GM12878 (cell line): Measurements from ENCODE around the gene POU2F1. TPM values are rescaled to one million over a fixed set of nuclear protein-coding genes. Genes with fewer than 3 reads are reported as not detected.
A peak's percentile ranks its signal among the peaks of the same experiment; 100 is the strongest.

Source experiments
- BHLHE40 ChIP-seq, 2 experiments: fragments of 450-650 bp in 1 of 2; IDR thresholded peaks; 2 replicates each; pipeline ENCODE4 v1.6.1; 2011 to 2017; ENCODE audit warnings: low read depth in 2 of 2, borderline replicate concordance in 1 of 2, improper control_type of control experiment in 1 of 2, low read length in 1 of 2, mild to moderate bottlenecking in 1 of 2
- EGR1 ChIP-seq, 2 experiments: IDR thresholded peaks; 1 replicate in 1 of 2; 2 replicates in 1 of 2; pipeline ENCODE4 v1.6.1; 2011 to 2012; ENCODE audit warnings: low read depth in 2 of 2, low read length in 2 of 2, borderline replicate concordance in 1 of 2, mild to moderate bottlenecking in 1 of 2, moderate library complexity in 1 of 2
- HDAC6 ChIP-seq: fragments of 200-600 bp; sonication (generic); IDR thresholded peaks from one replicate; pipeline ENCODE4 v1.8.0; 2017; ENCODE audit warnings: antibody characterized with exemption; ENCODE audit not compliant: unreplicated experiment
- KAT2A ChIP-seq: conservative IDR thresholded peaks from 2 replicates; pipeline ENCODE4 v1.6.1; 2011; ENCODE audit warnings: low read depth, low read length; ENCODE audit not compliant: control insufficient read depth
- MTA2 ChIP-seq: fragments of 450-650 bp; IDR thresholded peaks from 2 replicates; pipeline ENCODE4 v1.6.1; 2016; ENCODE audit warnings: low read depth, mild to moderate bottlenecking, moderate library complexity
- MXI1 ChIP-seq: fragments of 150-350 bp; IDR thresholded peaks from 2 replicates; pipeline ENCODE4 v1.6.1; 2011; ENCODE audit warnings: low read depth, mild to moderate bottlenecking, inconsistent platforms, low read length, improper control_type of control experiment
- RBBP5 ChIP-seq: fragments of 200-600 bp; sonication (generic); conservative IDR thresholded peaks from 2 replicates; pipeline ENCODE4 v1.6.1; 2016
- RCOR1 ChIP-seq: conservative IDR thresholded peaks from 2 replicates; pipeline ENCODE4 v1.6.1; 2012; ENCODE audit warnings: low read depth, low read length, improper control_type of control experiment
- RFX5 ChIP-seq: IDR thresholded peaks from 2 replicates; pipeline ENCODE4 v1.6.1; 2011; ENCODE audit warnings: low read depth, low read length, improper control_type of control experiment
- SMAD5 ChIP-seq: IDR thresholded peaks from 2 replicates; pipeline ENCODE4 v1.6.1; 2016; ENCODE audit warnings: antibody characterized with exemption, low read depth
- SRF ChIP-seq, 2 experiments: IDR thresholded peaks; 2 replicates each; pipeline ENCODE4 v1.6.1; 2011; ENCODE audit warnings: low read depth in 2 of 2, low read length in 2 of 2, mild to moderate bottlenecking in 1 of 2, moderate library complexity in 1 of 2
- STAT3 ChIP-seq: IDR thresholded peaks from 2 replicates; pipeline ENCODE4 v1.6.1; 2011; ENCODE audit warnings: low read depth, low read length, improper control_type of control experiment
- TCF3 ChIP-seq: IDR thresholded peaks from 2 replicates; pipeline ENCODE4 v1.6.1; 2012; ENCODE audit warnings: low read depth, mild to moderate bottlenecking, low read length, borderline replicate concordance; ENCODE audit not compliant: insufficient read depth
- YY1 ChIP-seq: IDR thresholded peaks from 2 replicates; pipeline ENCODE4 v1.6.1; 2011; ENCODE audit warnings: low read depth, mild to moderate bottlenecking, low read length
- ZNF217 ChIP-seq: fragments of 450-650 bp; IDR thresholded peaks from 2 replicates; pipeline ENCODE4 v1.6.1; 2017; ENCODE audit warnings: antibody characterized with exemption, mild to moderate bottlenecking
- polyA plus RNA-seq, 11 experiments: library from polyadenylated mRNA; depleted of rRNA in 4 of 11; unstranded in 6 of 11; stranded (reverse) in 5 of 11; fragments of >200 nt; fragmentation: Nextera tagmentation in 4 of 11; fragmentation: Illumina TruSeq in 1 of 11; extraction: Ambion mirVana in 4 of 11; extraction: Trizol in 1 of 11; gene quantifications; 1 replicate in 1 of 11; 2 replicates in 10 of 11; pipeline versions ENCODE4 v1.2.1 to v1.2.3, GENCODE V29; 2011 to 2016; ENCODE audit warnings: inconsistent platforms in 2 of 11, missing spikeins in 2 of 11, low read depth in 1 of 11
- total RNA-seq, 4 experiments: library from RNA; depleted of rRNA in 3 of 4; stranded (reverse); fragments of >200 nt in 3 of 4; fragmentation: Illumina TruSeq in 1 of 4; extraction: Trizol in 1 of 4; gene quantifications; 2 replicates each; pipeline versions ENCODE4 v1.2.1 to v1.2.3, GENCODE V29; 2013 to 2021
- TF ChIP-seq, protein P1 (sequence below): IDR thresholded peaks from 2 replicates; pipeline ENCODE4 v1.6.1; 2012; ENCODE audit warnings: low read depth, low read length, improper control_type of control experiment

POU2F1 gene
- total and polyA plus RNA-seq, 10 of the 15 experiments (the other 5 are each of a cell fraction or from before 2014, with no cell fraction given) = 2.5 to 21.7 (median 12.5) TPM

GRCh38 chr1:167439301-167439988 lies 218.8 kb downstream of the POU2F1 start (continued):
- TF ChIP-seq BHLHE40 (IDR thresholded peaks at IDR 0.05; ENCODE audit: borderline replicate concordance in 1 of 2, low read depth in 2 of 2, low read length in 1 of 2) (peak in 1 of 2 experiments; percentile 37; a peak in 1 of 4 replicates), SMAD5 (no peak), RBBP5 (no peak), TCF3 (no peak), MXI1 (peak; percentile 90), RFX5 (no peak), YY1 (no peak), SRF (IDR thresholded peaks at IDR 0.05; ENCODE audit: low read depth in 2 of 2, low read length in 2 of 2) (no peak), MTA2 (no peak), RCOR1 (no peak), ZNF217 (no peak), STAT3 (no peak), KAT2A (no peak), HDAC6 (peak; percentile 97), EGR1 (IDR thresholded peaks at IDR 0.05; ENCODE audit: borderline replicate concordance in 1 of 2, low read depth in 2 of 2, low read length in 2 of 2) (peak in 1 of 2 experiments; percentile 78; a peak in 1 of 3 replicates)
- TF ChIP-seq, protein P1, sequence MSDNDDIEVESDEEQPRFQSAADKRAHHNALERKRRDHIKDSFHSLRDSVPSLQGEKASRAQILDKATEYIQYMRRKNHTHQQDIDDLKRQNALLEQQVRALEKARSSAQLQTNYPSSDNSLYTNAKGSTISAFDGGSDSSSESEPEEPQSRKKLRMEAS = 0 out of 2 replicates have a peak, but pooled peaks have one; percentile 49
